Smooth muscle cell of the brain vasculature (primary cell): Measurements from ENCODE around the gene F12.
A peak's percentile ranks its signal among the peaks of the same experiment; 100 is the strongest.
"Not testable (repeated sequence)": the region's sequence is repeated elsewhere in the genome, so short reads cannot be mapped to it uniquely, and the experiment has no call there.

Source experiments
- DNase-seq: peaks from one replicate; pipeline ENCODE4 v3.0.0-alpha.2; 2012; ENCODE audit warnings: low read depth, low spot score

Gene F12

GRCh38 chr5:177369645-177370440, 39.5 kb downstream of the F12 start:
- no peak for DNase-seq

DNA sequence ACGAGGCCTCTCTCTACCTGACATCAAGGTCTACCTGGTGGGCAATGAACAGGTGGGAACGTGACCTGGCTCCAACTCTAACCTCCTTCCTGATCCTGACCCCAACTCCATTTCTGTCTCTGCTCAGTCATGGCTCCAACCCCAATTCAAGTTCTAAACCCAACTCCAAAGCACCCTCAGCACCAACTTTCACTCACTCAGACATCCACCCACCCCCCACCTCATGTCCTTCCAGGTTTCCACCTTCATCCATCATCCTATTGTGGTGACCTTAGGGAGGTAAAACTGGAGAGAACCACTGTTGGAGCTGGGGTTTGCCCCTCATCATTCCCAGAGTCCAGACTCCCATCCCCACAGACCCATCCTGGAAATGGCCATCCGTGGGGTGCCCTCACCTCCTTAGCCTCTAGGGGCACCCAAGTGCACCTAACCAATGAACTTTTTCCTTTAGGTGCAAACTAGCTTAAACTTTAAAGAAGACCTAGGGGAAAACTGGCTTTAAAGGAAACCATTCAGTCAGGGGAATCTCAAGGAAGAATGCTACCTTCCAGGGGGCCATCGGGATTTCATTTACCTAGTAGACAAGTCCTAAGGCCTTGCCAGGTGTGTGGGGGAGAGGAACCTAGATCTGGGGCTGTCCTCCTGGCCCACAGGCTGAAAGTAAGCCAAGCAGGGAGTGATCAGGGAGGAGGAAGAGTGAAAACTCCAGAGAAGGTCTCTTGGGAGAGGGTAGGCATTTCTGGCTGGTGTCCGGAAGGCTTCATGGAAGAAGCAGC, 40.3 kb downstream of the F12 start:
- no peak for DNase-seq

DNA sequence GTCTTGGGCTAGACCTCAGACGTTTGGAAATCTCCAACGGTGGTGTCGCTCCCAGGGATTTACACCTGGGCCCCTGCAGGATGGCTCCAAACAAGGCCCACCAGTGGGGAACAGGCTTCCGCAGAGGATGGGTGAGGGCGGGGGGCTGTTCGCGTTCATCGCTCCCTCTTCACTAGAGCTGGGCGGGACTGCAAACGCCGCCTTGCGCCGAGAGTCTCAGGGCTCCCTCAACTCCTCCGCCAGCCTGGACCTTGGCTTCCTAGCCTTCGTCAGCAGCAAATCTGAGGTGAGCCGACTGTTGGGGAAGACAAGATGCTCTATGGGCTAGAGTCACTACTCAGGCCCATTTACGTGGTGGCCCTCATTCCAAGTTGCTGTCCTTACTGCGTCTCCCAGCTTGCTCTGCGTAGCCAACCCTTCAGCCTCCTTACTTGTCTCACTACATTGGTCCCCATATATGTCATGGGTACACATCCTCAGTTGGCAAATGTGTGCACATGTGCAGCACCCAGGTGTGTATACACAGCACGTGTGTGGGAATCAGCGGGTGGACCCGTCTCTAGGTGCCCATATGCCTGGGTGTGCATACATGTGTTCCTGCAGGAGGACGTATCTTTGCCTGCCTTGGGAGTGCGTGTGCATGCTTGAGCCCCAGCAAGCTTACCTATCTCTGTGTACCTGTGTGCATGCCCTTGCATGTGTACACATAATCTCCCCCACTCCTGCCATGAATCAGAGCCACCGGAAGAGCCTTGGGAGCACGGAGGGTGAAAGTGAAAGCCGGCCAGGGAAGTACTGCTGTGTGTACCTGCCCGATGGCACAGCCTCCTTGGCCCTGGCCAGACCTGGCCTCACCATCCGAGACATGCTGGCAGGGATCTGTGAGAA, 41.1 kb downstream of the F12 start:
- DNase-seq, result no peak

DNA sequence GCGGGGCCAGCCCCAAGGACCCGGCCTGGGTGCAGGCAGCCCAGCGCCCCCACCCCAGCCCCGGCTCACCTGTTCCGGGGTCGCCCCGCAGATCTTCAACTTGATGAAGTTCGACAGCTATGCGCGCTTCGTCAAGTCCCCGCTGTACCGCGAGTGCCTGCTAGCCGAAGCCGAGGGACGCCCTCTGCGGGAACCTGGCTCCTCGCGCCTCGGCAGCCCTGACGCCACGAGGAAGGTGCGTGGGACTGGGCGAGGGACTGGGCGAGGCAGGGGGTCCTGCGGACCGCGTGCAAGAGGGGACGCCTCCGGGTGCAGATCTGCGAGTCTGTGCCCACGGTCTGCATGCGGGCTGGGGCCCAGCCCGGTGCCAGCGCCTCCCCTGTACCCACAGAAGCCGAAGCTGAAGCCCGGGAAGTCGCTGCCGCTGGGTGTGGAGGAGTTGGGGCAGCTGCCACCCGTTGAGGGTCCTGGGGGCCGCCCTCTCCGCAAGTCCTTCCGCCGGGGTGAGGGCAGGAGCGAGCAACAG, 42.0 kb downstream of the F12 start:
- no peak for DNase-seq

- peak; percentile 63 for DNase-seq
These were observed 42.6 kb downstream of the F12 start for GRCh38 chr5:177366528-177367322.

- DNase-seq, result no peak
These were observed 43.4 kb downstream of the F12 start for GRCh38 chr5:177365845-177366527.

GRCh38 chr5:177364159-177364962, 45.0 kb downstream of the F12 start:
- no peak for DNase-seq

DNA sequence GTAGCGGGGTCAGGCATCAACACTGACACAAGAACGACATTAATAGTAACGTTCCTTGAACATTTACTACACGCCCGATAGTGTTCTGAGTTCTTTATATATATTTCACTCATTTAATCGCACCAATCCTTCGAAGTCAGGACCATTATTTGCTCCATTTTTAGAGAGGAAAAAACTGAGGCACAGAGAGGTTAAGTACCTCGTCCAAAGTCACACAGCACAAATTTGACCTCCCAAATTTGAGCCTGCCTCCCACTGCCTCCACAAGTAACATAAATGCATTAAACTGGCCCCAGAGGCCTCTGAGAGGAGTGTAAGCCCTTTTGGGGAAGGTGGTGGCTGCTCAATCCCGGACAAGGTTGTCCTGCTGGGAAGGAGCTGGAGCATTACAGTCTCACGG, 45.8 kb downstream of the F12 start:
- DNase-seq, result no peak

DNA sequence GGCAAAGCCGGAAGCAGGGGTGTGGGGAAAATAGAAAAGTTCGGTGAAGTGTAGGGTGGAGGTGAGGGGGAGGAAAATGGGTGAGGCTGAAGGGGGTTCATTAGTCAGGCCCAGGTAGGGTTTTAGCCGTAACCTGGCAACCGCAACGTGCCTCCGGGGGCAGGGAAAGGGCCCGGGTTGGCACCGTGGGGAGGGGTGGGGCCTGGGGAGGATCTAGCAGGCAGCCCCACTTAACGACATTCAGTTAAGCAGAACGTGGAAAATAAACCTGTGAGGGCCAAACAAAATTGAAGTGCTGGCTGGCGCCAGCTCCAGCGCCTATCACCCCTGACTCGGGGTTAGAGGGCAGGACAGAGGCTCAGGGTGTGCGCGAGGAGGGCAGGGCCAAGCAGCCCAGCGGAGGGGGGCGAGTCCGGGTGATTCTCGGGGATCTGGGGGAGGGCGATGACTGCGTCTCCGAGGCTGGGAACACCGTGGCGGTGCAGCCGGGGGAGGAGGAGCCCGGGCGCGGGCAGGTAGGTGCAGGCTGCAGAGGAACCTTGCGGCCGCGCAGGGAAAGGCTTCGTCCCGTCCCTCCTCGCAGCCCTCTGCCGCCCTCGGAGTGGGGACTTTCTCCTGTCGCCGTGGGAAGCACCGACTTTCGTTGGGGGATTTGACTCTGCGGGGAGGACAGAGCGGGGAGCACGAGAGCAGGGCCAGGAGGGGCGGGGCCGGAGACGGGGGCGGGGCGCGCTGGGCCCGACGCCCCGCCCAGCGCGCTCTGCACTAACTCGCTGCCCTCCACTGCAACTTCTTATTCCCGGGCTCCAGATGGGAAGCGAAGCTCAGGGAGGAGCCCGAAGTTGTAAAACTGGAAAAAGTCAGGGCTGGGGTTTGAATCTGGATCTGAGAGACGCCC, 46.5 kb downstream of the F12 start:
- DNase-seq, result no peak

- no peak for DNase-seq
These were observed 47.1 kb downstream of the F12 start for GRCh38 chr5:177362292-177362609.

GRCh38 chr5:177361418-177362291, 47.7 kb downstream of the F12 start:
- DNase-seq, result no peak

DNA sequence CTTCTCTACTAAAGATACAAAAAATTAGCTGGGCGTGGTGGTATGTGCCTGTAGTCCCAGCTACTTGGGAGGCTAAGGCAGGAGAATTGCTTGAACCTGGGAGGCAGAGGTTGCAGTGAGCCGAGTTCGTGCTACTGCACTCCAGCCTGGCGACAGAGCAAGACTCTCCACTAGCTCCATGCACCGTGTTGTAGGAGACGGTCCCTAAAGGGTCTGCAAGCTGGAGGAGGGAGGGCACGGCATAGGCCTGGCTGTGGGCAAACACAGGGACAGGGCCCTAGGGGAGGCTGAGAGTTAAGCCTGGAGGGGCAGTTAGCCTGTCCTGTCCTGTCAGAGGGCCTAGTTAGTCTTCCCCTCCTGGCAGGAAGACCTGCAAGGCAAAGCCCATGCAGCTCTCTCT, 48.6 kb downstream of the F12 start:
- DNase-seq, result not testable (repeated sequence)

- DNase-seq, result no peak
These were observed 49.5 kb downstream of the F12 start for GRCh38 chr5:177359860-177360259.

DNA sequence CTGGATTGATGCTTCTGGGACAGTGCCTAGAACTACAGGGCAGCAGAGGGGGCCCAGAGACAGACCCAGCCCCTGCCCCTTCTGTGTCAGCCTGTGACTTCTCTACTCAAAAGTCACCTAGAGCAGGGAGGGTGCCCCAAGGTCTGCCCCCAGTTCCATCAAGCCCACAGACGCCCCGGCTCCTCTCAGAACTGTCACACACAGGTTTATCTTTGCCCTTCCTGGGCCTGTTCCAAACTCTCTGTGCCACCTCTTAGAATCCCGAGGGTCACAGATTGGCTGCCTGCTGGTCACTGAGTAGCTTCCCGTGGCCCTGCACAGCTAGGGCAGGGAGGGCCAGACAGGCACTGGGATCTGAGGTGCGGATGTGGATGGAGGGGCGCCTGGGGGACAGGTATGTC, 49.9 kb downstream of the F12 start:
- no peak for DNase-seq

- DNase-seq, result no peak
These were observed 51.0 kb downstream of the F12 start for GRCh38 chr5:177358370-177358819.

GRCh38 chr5:177357459-177358351, 51.7 kb downstream of the F12 start, which contains the start of gene RGS14:
Gene RGS14, plus strand, starts transcription at chr5:177357924. Its CDS starts 101 bp downstream, at chr5:177358025.
- DNase-seq, result no peak

DNA sequence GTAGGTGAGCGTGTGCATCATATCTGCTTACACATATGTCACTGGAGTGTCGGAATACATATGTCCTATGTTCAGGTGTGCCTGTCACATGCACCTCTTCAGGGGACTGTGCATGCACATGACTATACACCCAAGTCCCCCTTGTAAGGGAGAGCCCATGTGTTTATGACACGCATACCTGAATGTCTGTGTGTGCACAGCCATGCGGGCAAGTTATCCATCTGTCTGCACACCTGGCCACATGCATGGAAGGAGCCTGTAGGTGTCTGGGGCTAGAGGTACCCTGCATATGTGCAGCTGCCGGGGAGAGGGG, 52.3 kb downstream of the F12 start:
- no peak for DNase-seq
